OCI-LY7 (cell line): ENCODE measurements around the gene HGFAC. TPM values are rescaled to one million over a fixed set of nuclear protein-coding genes. Genes with fewer than 3 reads are reported as not detected.

ENCODE experiments used
- BruUV-seq: library from RNA; stranded (reverse); fragments of 400-500 nt; replicated peaks from 2 replicates; lab custom pipeline; 2021; lab: Mats Ljungman, UMichigan
- CTCF ChIA-PET: fragments of 300-600 bp; sonication (Branson Sonifier 250); formaldehyde crosslinking; loops from one replicate; lab custom pipeline; 2022; ENCODE audit warnings: antibody characterized with exemption; ENCODE audit not compliant: unreplicated experiment; lab: Charles Lee
- POLR2A ChIA-PET: fragments of 300-600 bp; sonication (Branson Sonifier 250); formaldehyde crosslinking; loops from one replicate; lab custom pipeline; 2022; ENCODE audit warnings: antibody characterized with exemption; lab: Charles Lee
- DNase-seq: peaks from one replicate; pipeline ENCODE4 v3.0.0-alpha.2; 2015; ENCODE audit warnings: low spot score
- H2AFZ ChIP-seq: fragments of 200-600 bp; sonication (generic), shearing (Covaris generic); 2 replicates; pipeline ENCODE4 v1.6.1; 2014; ENCODE audit warnings: mild to moderate bottlenecking, antibody characterized with exemption, low read length, moderate library complexity
- H3K27ac ChIP-seq: fragments of 200-600 bp; sonication (generic); 2 replicates; pipeline ENCODE4 v1.5.1; 2014; ENCODE audit warnings: mixed run types, low read depth, mild to moderate bottlenecking, moderate library complexity, low read length, inconsistent platforms; ENCODE audit not compliant: poor library complexity, severe bottlenecking
- H3K36me3 ChIP-seq: fragments of 200-600 bp; sonication (generic); 2 replicates; pipeline ENCODE4 v1.6.1; 2014; ENCODE audit warnings: mild to moderate bottlenecking, antibody characterized with exemption, low read length, moderate library complexity, mixed read lengths; ENCODE audit not compliant: insufficient read depth
- H3K4me1 ChIP-seq: fragments of 200-600 bp; sonication (generic); 2 replicates; pipeline ENCODE4 v1.5.1; 2014; ENCODE audit warnings: mild to moderate bottlenecking, low read length; ENCODE audit not compliant: insufficient read depth, poor library complexity, severe bottlenecking
- H3K4me2 ChIP-seq: fragments of 200-600 bp; sonication (generic); 2 replicates; pipeline ENCODE4 v1.6.1; 2014; ENCODE audit warnings: mild to moderate bottlenecking, low read length
- H3K4me3 ChIP-seq: fragments of 200-600 bp; sonication (generic); 2 replicates; pipeline ENCODE4 v1.5.1; 2014; ENCODE audit warnings: mild to moderate bottlenecking, low read depth, low read length; ENCODE audit not compliant: poor library complexity, severe bottlenecking
- H3K79me2 ChIP-seq: fragments of 200-600 bp; sonication (generic); 2 replicates; pipeline ENCODE4 v1.6.1; 2016; ENCODE audit warnings: low read depth, mild to moderate bottlenecking, low read length, moderate library complexity, mixed read lengths; ENCODE audit not compliant: insufficient read depth
- H3K9me2 ChIP-seq: fragments of 200-600 bp; sonication (generic); 2 replicates; pipeline ENCODE4 v1.6.1; 2016; ENCODE audit warnings: mild to moderate bottlenecking, low read length, mixed read lengths; ENCODE audit not compliant: insufficient read depth
- H3K9me3 ChIP-seq: fragments of 200-600 bp; sonication (generic); 2 replicates; pipeline ENCODE4 v1.6.1; 2014; ENCODE audit warnings: mild to moderate bottlenecking, mixed run types, low read length, mixed read lengths
- H4K20me1 ChIP-seq: fragments of 200-600 bp; sonication (generic); 2 replicates; pipeline ENCODE4 v1.6.1; 2014; ENCODE audit warnings: mild to moderate bottlenecking, antibody characterized with exemption, low read length, moderate library complexity, mixed read lengths; ENCODE audit not compliant: insufficient read depth
- CTCF ChIP-seq: fragments of 200-600 bp; sonication (generic); conservative IDR thresholded peaks from 2 replicates; pipeline ENCODE4 v1.5.1; 2014; ENCODE audit warnings: mild to moderate bottlenecking, antibody characterized with exemption, low read length, moderate library complexity, mixed read lengths
- EZH2phosphoT487 ChIP-seq: fragments of 200-600 bp; sonication (generic); IDR thresholded peaks from 2 replicates; pipeline ENCODE4 v1.6.1; 2018; ENCODE audit warnings: low read depth, borderline replicate concordance, mild to moderate bottlenecking, mixed run types, antibody characterized with exemption, low read length, moderate library complexity, mixed read lengths
- intact Hi-C: fragments of 100-400 bp; cut with micrococcal nuclease; formaldehyde crosslinking; loops from one replicate; pipeline ENCODE4 v1.10.0; 2022; ENCODE audit not compliant: unreplicated experiment
- total RNA-seq, 2 experiments: library from RNA; depleted of rRNA in 1 of 2; stranded (reverse); fragments of >200 nt in 1 of 2; shearing (Covaris generic) in 1 of 2; gene quantifications; 2 replicates each; pipeline ENCODE4 v1.2.3, GENCODE V29; 2014 to 2022

HGFAC gene
- total RNA-seq, 2 experiments from 2014 or later = not detected

GRCh38 chr4:3447431-3448395 lies 5.9 kb downstream of the HGFAC start:
- Histone ChIP-seq H3K27ac (no peak overlapping the region), H4K20me1 (no peaks in the 10 kb centered on the region), H3K4me1 (no peaks in the 10 kb centered on the region), H3K4me2 (no peak overlapping the region), H3K4me3 (no peak overlapping the region), H3K79me2 (no peaks in the 10 kb centered on the region), H2AFZ (no peak overlapping the region), H3K9me3 (no peaks in the 10 kb centered on the region), H3K36me3 (no peaks in the 10 kb centered on the region), H3K9me2 (no peaks in the 10 kb centered on the region)
- CTCF ChIA-PET = no interaction called here
- no peak for TF ChIP-seq EZH2phosphoT487
- TF ChIP-seq CTCF = no peak
- DNase-seq = no peak
- no TSS peak for BruUV-seq
- POLR2A ChIA-PET = no interaction called here
- intact Hi-C loops = no loop called here

GRCh38 chr4:3449047-3449573 lies 7.3 kb downstream of the HGFAC start:
- Histone ChIP-seq H2AFZ (no peak overlapping the region), H3K4me2 (no peak overlapping the region), H3K79me2 (no peaks in the 10 kb centered on the region), H3K9me2 (no peaks in the 10 kb centered on the region), H3K4me1 (no peaks in the 10 kb centered on the region), H3K27ac (no peak overlapping the region), H3K36me3 (no peaks in the 10 kb centered on the region), H3K4me3 (no peak overlapping the region), H3K9me3 (no peaks in the 10 kb centered on the region), H4K20me1 (no peaks in the 10 kb centered on the region)
- POLR2A ChIA-PET = no interaction called here
- CTCF ChIA-PET = no interaction called here
- intact Hi-C loops = no loop called here
- TF ChIP-seq EZH2phosphoT487 (no peak), CTCF (no peak)
- no TSS peak for BruUV-seq
- no peak for DNase-seq
